ENCODE measurements around the gene DLL1.
"Not testable (repeated sequence)": the region's sequence is repeated elsewhere in the genome, so short reads cannot be mapped to it uniquely, and the experiment has no call there.

DLL1 gene, protein sequence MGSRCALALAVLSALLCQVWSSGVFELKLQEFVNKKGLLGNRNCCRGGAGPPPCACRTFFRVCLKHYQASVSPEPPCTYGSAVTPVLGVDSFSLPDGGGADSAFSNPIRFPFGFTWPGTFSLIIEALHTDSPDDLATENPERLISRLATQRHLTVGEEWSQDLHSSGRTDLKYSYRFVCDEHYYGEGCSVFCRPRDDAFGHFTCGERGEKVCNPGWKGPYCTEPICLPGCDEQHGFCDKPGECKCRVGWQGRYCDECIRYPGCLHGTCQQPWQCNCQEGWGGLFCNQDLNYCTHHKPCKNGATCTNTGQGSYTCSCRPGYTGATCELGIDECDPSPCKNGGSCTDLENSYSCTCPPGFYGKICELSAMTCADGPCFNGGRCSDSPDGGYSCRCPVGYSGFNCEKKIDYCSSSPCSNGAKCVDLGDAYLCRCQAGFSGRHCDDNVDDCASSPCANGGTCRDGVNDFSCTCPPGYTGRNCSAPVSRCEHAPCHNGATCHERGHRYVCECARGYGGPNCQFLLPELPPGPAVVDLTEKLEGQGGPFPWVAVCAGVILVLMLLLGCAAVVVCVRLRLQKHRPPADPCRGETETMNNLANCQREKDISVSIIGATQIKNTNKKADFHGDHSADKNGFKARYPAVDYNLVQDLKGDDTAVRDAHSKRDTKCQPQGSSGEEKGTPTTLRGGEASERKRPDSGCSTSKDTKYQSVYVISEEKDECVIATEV

GRCh38 chr6:170290296-170291128, at the start of gene DLL1:
DLL1 (minus strand) TSS chr6:170291078; CDS start chr6:170290139, 939 bp downstream.
- no peaks in the 10 kb centered on the region for H3K4me1 ChIP-seq (ENCODE audit: low read length)
- H3K4me2 ChIP-seq (ENCODE audit: low read length) = no peak within 1 kb of the TSS
- no peaks in the 10 kb centered on the region for H4K20me1 ChIP-seq (ENCODE audit: insufficient read depth, low read length)
- no peak within 1 kb of the TSS for H3K27ac ChIP-seq (ENCODE audit: low read length)
- no peaks in the 10 kb centered on the region for H3K36me3 ChIP-seq (replicated peaks; ENCODE audit: low read depth, low read length)
- H3K9me3 ChIP-seq (ENCODE audit: insufficient read depth, low read length) = no peaks in the 10 kb centered on the region
- no peak within 1 kb of the TSS for H3K4me3 ChIP-seq (ENCODE audit: low read length)
- TF ChIP-seq EZH2phosphoT487 (IDR thresholded peaks at IDR 0.05; ENCODE audit: low read depth) = no peak
- TF ChIP-seq, protein P1, sequence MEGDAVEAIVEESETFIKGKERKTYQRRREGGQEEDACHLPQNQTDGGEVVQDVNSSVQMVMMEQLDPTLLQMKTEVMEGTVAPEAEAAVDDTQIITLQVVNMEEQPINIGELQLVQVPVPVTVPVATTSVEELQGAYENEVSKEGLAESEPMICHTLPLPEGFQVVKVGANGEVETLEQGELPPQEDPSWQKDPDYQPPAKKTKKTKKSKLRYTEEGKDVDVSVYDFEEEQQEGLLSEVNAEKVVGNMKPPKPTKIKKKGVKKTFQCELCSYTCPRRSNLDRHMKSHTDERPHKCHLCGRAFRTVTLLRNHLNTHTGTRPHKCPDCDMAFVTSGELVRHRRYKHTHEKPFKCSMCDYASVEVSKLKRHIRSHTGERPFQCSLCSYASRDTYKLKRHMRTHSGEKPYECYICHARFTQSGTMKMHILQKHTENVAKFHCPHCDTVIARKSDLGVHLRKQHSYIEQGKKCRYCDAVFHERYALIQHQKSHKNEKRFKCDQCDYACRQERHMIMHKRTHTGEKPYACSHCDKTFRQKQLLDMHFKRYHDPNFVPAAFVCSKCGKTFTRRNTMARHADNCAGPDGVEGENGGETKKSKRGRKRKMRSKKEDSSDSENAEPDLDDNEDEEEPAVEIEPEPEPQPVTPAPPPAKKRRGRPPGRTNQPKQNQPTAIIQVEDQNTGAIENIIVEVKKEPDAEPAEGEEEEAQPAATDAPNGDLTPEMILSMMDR (IDR thresholded peaks at IDR 0.05; ENCODE audit: low read depth, low read length) = no peak
- H3K9ac ChIP-seq (ENCODE audit: low read length) = no peak within 1 kb of the TSS
- H3K79me2 ChIP-seq (ENCODE audit: low read length) = no peaks in the 10 kb centered on the region
- no peak within 1 kb of the TSS for H2AFZ ChIP-seq (ENCODE audit: low read depth, low read length)
- H3K27me3 ChIP-seq (ENCODE audit: low read depth, low read length) = peaks cover 8% of the 10 kb centered on the region; the same call in 1 of the 2 replicates

DNA sequence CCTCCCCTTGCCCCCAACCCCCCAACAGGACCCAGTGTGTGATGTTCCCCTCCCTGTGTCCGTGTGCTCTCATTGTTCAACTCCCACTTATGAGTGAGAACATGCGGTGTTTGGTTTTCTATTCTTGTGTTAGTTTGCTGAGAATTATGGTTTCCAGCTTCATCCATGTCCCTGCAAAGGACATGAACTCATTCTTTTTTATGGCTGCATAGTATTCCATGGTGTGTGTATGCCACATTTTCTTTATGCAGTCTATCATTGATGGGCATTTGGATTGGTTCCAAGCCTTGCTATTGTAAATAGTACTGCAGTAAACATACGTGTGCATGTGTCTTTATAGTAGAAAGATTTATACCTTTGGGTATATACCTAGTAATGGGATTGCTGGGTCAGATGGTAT, 44.3 kb upstream of the DLL1 start:
- not testable (repeated sequence) for H3K79me2 ChIP-seq (ENCODE audit: low read length)

GRCh38 chr6:170329321-170329720, 38.4 kb upstream of the DLL1 start:
- Histone ChIP-seq H3K4me3 (ENCODE audit: low read length) (no peak overlapping the region), H3K27me3 (ENCODE audit: low read depth, low read length) (no peaks in the 10 kb centered on the region), H4K20me1 (ENCODE audit: insufficient read depth, low read length) (no peaks in the 10 kb centered on the region), H3K4me2 (ENCODE audit: low read length) (no peak overlapping the region), H3K4me1 (ENCODE audit: low read length) (no peaks in the 10 kb centered on the region), H3K9me3 (ENCODE audit: insufficient read depth, low read length) (no peaks in the 10 kb centered on the region), H3K27ac (ENCODE audit: low read length) (no peak overlapping the region), H3K9ac (ENCODE audit: low read length) (no peak overlapping the region), H3K36me3 (replicated peaks; ENCODE audit: low read depth, low read length) (peaks cover 5% of the 10 kb centered on the region), H2AFZ (ENCODE audit: low read depth, low read length) (no peak overlapping the region), H3K79me2 (ENCODE audit: low read length) (no peaks in the 10 kb centered on the region)
- TF ChIP-seq, protein P1 (IDR thresholded peaks at IDR 0.05; ENCODE audit: low read depth, low read length) = no peak
- TF ChIP-seq EZH2phosphoT487 (IDR thresholded peaks at IDR 0.05; ENCODE audit: low read depth) = no peak

More for the DNA sequence above, 44.3 kb upstream of the DLL1 start:
- H3K4me1 ChIP-seq (ENCODE audit: low read length); H3K9ac ChIP-seq (ENCODE audit: low read length); H3K27ac ChIP-seq (ENCODE audit: low read length); H3K9me3 ChIP-seq (ENCODE audit: insufficient read depth, low read length); H3K27me3 ChIP-seq (ENCODE audit: low read depth, low read length); H3K4me2 ChIP-seq (ENCODE audit: low read length); H3K4me3 ChIP-seq (ENCODE audit: low read length); H2AFZ ChIP-seq (ENCODE audit: low read depth, low read length); H4K20me1 ChIP-seq (ENCODE audit: insufficient read depth, low read length); H3K36me3 ChIP-seq (replicated peaks; ENCODE audit: low read depth, low read length): not testable (repeated sequence)

DNA sequence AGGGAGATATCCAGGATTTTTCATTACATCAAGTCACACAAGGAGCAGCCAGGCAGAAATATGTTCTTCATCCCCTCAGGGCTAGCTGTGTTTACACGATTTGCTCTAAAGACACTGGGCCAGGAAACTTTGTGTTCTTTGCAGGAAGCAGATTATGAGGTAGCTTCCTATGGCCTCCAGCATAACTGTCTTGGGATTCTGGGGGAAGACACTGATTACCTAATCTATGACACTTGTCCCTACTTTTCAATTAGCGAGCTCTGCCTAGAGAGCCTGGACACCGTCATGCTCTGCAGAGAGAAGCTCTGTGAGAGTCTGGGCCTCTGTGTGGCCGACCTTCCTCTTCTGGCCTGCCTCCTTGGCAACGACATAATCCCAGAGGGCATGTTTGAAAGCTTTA, 26.8 kb upstream of the DLL1 start:
- Histone ChIP-seq H3K4me2 (ENCODE audit: low read length) (no peak overlapping the region), H3K79me2 (ENCODE audit: low read length) (peaks cover 17% of the 10 kb centered on the region), H3K9me3 (ENCODE audit: insufficient read depth, low read length) (no peaks in the 10 kb centered on the region), H3K9ac (ENCODE audit: low read length) (no peak overlapping the region), H3K27me3 (ENCODE audit: low read depth, low read length) (no peaks in the 10 kb centered on the region), H2AFZ (ENCODE audit: low read depth, low read length) (no peak overlapping the region), H3K36me3 (replicated peaks; ENCODE audit: low read depth, low read length) (peaks cover 3% of the 10 kb centered on the region), H3K27ac (ENCODE audit: low read length) (no peak overlapping the region), H4K20me1 (ENCODE audit: insufficient read depth, low read length) (no peaks in the 10 kb centered on the region), H3K4me1 (ENCODE audit: low read length) (peaks cover 6% of the 10 kb centered on the region), H3K4me3 (ENCODE audit: low read length) (no peak overlapping the region)
- TF ChIP-seq EZH2phosphoT487 (IDR thresholded peaks at IDR 0.05; ENCODE audit: low read depth) = no peak
- TF ChIP-seq, protein P1 (IDR thresholded peaks at IDR 0.05; ENCODE audit: low read depth, low read length) = no peak

Measured in OCI-LY3 (cell line).